Measurements from ENCODE around the gene MLPH. TPM values are rescaled to one million over a fixed set of nuclear protein-coding genes. Genes with fewer than 3 reads are reported as not detected.

Gene MLPH
- polyA plus RNA-seq, 1 of the 3 experiments (the other 2 are of a cell fraction) = 93.6 TPM

DNA sequence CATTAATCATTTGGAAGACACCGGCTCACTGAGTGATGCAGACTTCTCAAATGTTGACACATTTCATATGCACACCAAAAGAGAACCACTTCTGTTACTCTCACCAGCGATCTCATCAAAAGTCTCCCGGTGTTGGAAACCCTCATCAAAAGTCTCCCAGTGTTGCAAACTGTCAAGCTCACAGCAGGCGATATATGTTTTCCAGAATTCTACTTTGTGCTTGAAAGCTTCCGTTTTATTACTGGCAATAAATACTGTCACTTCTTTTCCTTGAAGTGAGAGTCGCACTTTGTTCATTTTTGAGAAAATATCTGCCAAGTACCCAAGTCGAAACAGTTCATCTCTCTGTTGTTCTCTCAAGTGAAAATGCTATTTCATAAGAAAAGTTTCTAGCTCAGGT lies 20.5 kb downstream of the MLPH start:
- H4K20me1 ChIP-seq (ENCODE audit: insufficient read depth) = no peaks in the 10 kb centered on the region
- DNase-seq = no peak
- H3K9me3 ChIP-seq = no peaks in the 10 kb centered on the region
- H3K4me2 ChIP-seq = no peak overlapping the region
- no peak for TF ChIP-seq JUND (IDR thresholded peaks at IDR 0.05)
- no peak for TF ChIP-seq SIN3A (IDR thresholded peaks at IDR 0.05; ENCODE audit: borderline replicate concordance, low read depth, low read length)
- no peak for TF ChIP-seq FOXM1 (IDR thresholded peaks at IDR 0.05; ENCODE audit: low read depth)
- TF ChIP-seq ELF1 (IDR thresholded peaks at IDR 0.05) = no peak
- TF ChIP-seq RFX5 (IDR thresholded peaks at IDR 0.05; ENCODE audit: low read length) = no peak
- TF ChIP-seq EZH2phosphoT487 (IDR thresholded peaks at IDR 0.05; ENCODE audit: borderline replicate concordance, low read depth) = no peak
- no peak for TF ChIP-seq TEAD4 (IDR thresholded peaks at IDR 0.05; ENCODE audit: borderline replicate concordance, insufficient read depth)
- TF ChIP-seq, protein P1, sequence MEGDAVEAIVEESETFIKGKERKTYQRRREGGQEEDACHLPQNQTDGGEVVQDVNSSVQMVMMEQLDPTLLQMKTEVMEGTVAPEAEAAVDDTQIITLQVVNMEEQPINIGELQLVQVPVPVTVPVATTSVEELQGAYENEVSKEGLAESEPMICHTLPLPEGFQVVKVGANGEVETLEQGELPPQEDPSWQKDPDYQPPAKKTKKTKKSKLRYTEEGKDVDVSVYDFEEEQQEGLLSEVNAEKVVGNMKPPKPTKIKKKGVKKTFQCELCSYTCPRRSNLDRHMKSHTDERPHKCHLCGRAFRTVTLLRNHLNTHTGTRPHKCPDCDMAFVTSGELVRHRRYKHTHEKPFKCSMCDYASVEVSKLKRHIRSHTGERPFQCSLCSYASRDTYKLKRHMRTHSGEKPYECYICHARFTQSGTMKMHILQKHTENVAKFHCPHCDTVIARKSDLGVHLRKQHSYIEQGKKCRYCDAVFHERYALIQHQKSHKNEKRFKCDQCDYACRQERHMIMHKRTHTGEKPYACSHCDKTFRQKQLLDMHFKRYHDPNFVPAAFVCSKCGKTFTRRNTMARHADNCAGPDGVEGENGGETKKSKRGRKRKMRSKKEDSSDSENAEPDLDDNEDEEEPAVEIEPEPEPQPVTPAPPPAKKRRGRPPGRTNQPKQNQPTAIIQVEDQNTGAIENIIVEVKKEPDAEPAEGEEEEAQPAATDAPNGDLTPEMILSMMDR (IDR thresholded peaks at IDR 0.05) = no peak
- TF ChIP-seq FOSL2 (IDR thresholded peaks at IDR 0.05; ENCODE audit: borderline replicate concordance, low read depth) = no peak
- no peak for TF ChIP-seq MAX (IDR thresholded peaks at IDR 0.05; ENCODE audit: low read depth)
- no peaks in the 10 kb centered on the region for H3K27me3 ChIP-seq (ENCODE audit: insufficient read depth)
- H3K9me2 ChIP-seq = no peaks in the 10 kb centered on the region
- H3K36me3 ChIP-seq (replicated peaks in 1 of 2; ENCODE audit: control insufficient read depth in 1 of 2, insufficient read depth in 2 of 2, low read length in 1 of 2) = peaks cover 0 to 77% of the 10 kb centered on the region in 2 experiments
- peak overlapping the region in 1 of 2 experiments; percentile 100; a peak in 2 of 4 replicates for H3K27ac ChIP-seq (ENCODE audit: low read depth in 2 of 2, low read length in 1 of 2)
- H3F3A ChIP-seq (replicated peaks; ENCODE audit: insufficient read depth) = peaks cover 37% of the 10 kb centered on the region
- peaks cover 0 to 17% of the 10 kb centered on the region in 2 experiments; a peak in 3 of 4 replicates for H3K4me1 ChIP-seq (ENCODE audit: control insufficient read depth in 1 of 2, insufficient read depth in 2 of 2, low read depth in 1 of 2, low read length in 1 of 2)
- no peak overlapping the region for H3K4me3 ChIP-seq (ENCODE audit: low read depth in 2 of 2, low read length in 1 of 2)
- 92% methylated on average over 7 of the region's 7 CpGs for WGBS (ENCODE audit: low lambda C conversion rate)
- no peak overlapping the region for H2AFZ ChIP-seq (ENCODE audit: low read depth)
- no peak overlapping the region for H3K9ac ChIP-seq
- CTCF ChIA-PET = interaction anchor here (1.4 to 10.4 kb wide), 4 partner anchors 31 to 385 kb away, joined by 3 to 311 read pairs (median 10); no protein-coding TSS in a partner anchor
- peaks cover 82% of the 10 kb centered on the region for H3K79me2 ChIP-seq (ENCODE audit: insufficient read depth)
- POLR2A ChIA-PET = no interaction called here

GRCh38 chr2:237508361-237508760 lies 21.3 kb downstream of the MLPH start:
- H3K9me2 ChIP-seq = no peaks in the 10 kb centered on the region
- no peak overlapping the region for H3K9ac ChIP-seq
- POLR2A ChIA-PET = no interaction called here
- CTCF ChIA-PET = interaction anchor here (0.9 to 10.4 kb wide), 5 partner anchors 32 to 386 kb away, joined by 3 to 311 read pairs (median 4); no protein-coding TSS in a partner anchor
- H3K27ac ChIP-seq (ENCODE audit: low read depth in 2 of 2, low read length in 1 of 2) = peak overlapping the region in 1 of 2 experiments; percentile 100; a peak in 2 of 4 replicates
- H3K9me3 ChIP-seq = no peaks in the 10 kb centered on the region
- H3K79me2 ChIP-seq (ENCODE audit: insufficient read depth) = peaks cover 79% of the 10 kb centered on the region
- peaks cover 0 to 74% of the 10 kb centered on the region in 2 experiments for H3K36me3 ChIP-seq (replicated peaks in 1 of 2; ENCODE audit: control insufficient read depth in 1 of 2, insufficient read depth in 2 of 2, low read length in 1 of 2)
- no peak overlapping the region for H3K4me3 ChIP-seq (ENCODE audit: low read depth in 2 of 2, low read length in 1 of 2)
- H3F3A ChIP-seq (replicated peaks; ENCODE audit: insufficient read depth) = peaks cover 34% of the 10 kb centered on the region
- H3K4me2 ChIP-seq = no peak overlapping the region
- no peak overlapping the region for H2AFZ ChIP-seq (ENCODE audit: low read depth)
- TF ChIP-seq, protein P2, sequence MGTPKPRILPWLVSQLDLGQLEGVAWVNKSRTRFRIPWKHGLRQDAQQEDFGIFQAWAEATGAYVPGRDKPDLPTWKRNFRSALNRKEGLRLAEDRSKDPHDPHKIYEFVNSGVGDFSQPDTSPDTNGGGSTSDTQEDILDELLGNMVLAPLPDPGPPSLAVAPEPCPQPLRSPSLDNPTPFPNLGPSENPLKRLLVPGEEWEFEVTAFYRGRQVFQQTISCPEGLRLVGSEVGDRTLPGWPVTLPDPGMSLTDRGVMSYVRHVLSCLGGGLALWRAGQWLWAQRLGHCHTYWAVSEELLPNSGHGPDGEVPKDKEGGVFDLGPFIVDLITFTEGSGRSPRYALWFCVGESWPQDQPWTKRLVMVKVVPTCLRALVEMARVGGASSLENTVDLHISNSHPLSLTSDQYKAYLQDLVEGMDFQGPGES (IDR thresholded peaks at IDR 0.05; ENCODE audit: low read depth, low read length) = no peak
- TF ChIP-seq USF1 (IDR thresholded peaks at IDR 0.05; ENCODE audit: borderline replicate concordance, low read depth) = no peak
- no peak for TF ChIP-seq TCF12 (IDR thresholded peaks at IDR 0.05)
- TF ChIP-seq CHD2 (IDR thresholded peaks at IDR 0.05; ENCODE audit: low read length, partially characterized antibody) = no peak
- TF ChIP-seq TEAD4 (IDR thresholded peaks at IDR 0.05; ENCODE audit: borderline replicate concordance, insufficient read depth) = no peak
- TF ChIP-seq TAF1 (IDR thresholded peaks at IDR 0.05; ENCODE audit: borderline replicate concordance, low read depth, low read length) = no peak
- TF ChIP-seq RAD21 (IDR thresholded peaks at IDR 0.05; ENCODE audit: low read length) = no peak
- no peak for DNase-seq
- no peaks in the 10 kb centered on the region for H3K27me3 ChIP-seq (ENCODE audit: insufficient read depth)
- H3K4me1 ChIP-seq (ENCODE audit: control insufficient read depth in 1 of 2, insufficient read depth in 2 of 2, low read depth in 1 of 2, low read length in 1 of 2) = peaks cover 2 to 15% of the 10 kb centered on the region in 2 experiments; a peak in 2 of 4 replicates
- H4K20me1 ChIP-seq (ENCODE audit: insufficient read depth) = no peaks in the 10 kb centered on the region
- 98% methylated on average over 4 of the region's 4 CpGs for WGBS (ENCODE audit: low lambda C conversion rate)
